Measurements from ENCODE around the gene OVOL1.

The OVOL1 gene

DNA sequence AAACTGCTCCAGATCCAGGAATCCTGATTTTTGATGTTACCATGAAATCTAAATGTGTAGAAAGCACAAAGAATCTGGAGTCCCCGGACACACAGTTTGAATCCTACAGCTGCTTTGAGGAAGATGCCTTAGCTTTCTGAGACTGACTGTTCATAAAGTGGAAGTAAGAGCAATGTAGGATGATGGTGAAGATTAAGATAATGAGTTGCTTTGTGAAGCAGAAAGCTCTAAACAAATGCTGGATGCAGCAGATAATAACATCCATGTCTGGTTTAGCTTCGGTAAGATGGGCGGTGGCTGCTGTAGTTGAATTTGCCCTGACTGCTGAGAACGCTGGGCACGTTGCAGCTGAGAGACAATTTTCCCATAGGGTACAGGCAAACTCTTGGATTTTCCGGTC, 20.1 kb downstream of the OVOL1 start:
- H3K36me3 ChIP-seq (ENCODE audit: control insufficient read depth, insufficient read depth, low read length): no peaks in the 10 kb centered on the region
- H3K27me3 ChIP-seq (ENCODE audit: control insufficient read depth, insufficient read depth, low read length): peaks cover 5% of the 10 kb centered on the region; the same call in 1 of the 2 replicates
- H3K9me3 ChIP-seq (ENCODE audit: control insufficient read depth, insufficient read depth, low read depth, low read length): no peaks in the 10 kb centered on the region
- no peak overlapping the region for H3K27ac ChIP-seq (ENCODE audit: low read depth, low read length)
- H3K4me3 ChIP-seq (ENCODE audit: low read depth, low read length): no peak overlapping the region
- no peak overlapping the region for H3K9ac ChIP-seq (ENCODE audit: low read length)
- H3K4me1 ChIP-seq (ENCODE audit: control insufficient read depth, insufficient read depth, low read length): no peaks in the 10 kb centered on the region

DNA sequence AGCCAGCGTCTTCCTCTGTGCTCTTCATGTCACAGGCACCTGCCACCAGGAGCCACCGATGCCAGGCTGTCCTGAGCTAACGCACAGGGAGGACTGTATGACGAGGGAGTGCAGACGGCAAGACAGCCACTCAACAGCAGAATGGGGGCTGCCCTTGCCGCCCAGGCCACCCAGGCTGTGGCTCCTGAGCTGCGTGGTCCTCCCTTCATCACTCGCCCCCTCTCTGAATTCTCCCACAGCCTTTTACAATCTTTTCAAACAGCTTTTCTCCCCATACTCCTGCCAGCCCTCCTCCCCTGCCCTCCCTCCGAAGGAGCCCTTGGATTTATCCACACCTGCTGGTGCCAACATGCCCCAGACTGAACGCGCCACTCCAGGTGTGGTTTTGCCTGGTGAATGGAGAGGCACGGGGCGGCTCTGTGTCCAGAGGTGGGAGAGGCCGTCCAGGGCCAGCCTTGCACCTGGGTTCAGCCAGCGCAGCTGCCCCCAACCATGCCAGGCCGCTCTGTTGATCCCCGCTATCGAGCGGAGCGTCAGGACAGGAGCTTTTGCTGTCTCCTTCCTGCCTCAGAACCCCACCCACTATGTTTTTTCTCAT, 22.0 kb downstream of the OVOL1 start:
- Histone ChIP-seq H3K27ac (ENCODE audit: low read depth, low read length) (no peak overlapping the region), H3K36me3 (ENCODE audit: control insufficient read depth, insufficient read depth, low read length) (no peaks in the 10 kb centered on the region), H3K9ac (ENCODE audit: low read length) (no peak overlapping the region), H3K4me3 (ENCODE audit: low read depth, low read length) (no peak overlapping the region), H3K4me1 (ENCODE audit: control insufficient read depth, insufficient read depth, low read length) (no peaks in the 10 kb centered on the region), H3K27me3 (ENCODE audit: control insufficient read depth, insufficient read depth, low read length) (peaks cover 5% of the 10 kb centered on the region; the same call in 1 of the 2 replicates), H3K9me3 (ENCODE audit: control insufficient read depth, insufficient read depth, low read depth, low read length) (no peaks in the 10 kb centered on the region)

DNA sequence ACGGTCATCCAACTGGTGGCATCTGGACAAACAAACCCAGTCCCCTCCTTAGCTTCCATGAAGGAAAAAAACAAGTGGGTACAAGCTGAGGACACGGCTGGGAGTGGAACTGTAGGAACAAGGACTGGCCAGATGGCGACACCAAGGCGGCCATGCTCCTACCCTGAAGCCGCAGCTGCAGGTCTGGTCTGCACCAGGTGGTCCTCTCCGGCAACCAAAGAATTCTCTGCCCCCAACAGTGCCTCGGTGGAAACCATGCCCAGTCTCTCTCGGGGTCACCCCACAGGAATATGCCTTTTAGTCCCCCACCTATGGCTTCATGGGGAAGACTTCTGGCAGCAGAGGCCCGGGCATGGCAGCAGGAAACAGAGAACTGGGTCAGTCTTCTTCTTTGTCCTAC, 22.6 kb downstream of the OVOL1 start:
- H3K9me3 ChIP-seq (ENCODE audit: control insufficient read depth, insufficient read depth, low read depth, low read length): no peaks in the 10 kb centered on the region
- no peak overlapping the region for H3K27ac ChIP-seq (ENCODE audit: low read depth, low read length)
- H3K4me1 ChIP-seq (ENCODE audit: control insufficient read depth, insufficient read depth, low read length): no peaks in the 10 kb centered on the region
- no peak overlapping the region for H3K4me3 ChIP-seq (ENCODE audit: low read depth, low read length)
- no peaks in the 10 kb centered on the region for H3K36me3 ChIP-seq (ENCODE audit: control insufficient read depth, insufficient read depth, low read length)
- peaks cover 5% of the 10 kb centered on the region; the same call in 1 of the 2 replicates for H3K27me3 ChIP-seq (ENCODE audit: control insufficient read depth, insufficient read depth, low read length)
- H3K9ac ChIP-seq (ENCODE audit: low read length): no peak overlapping the region

DNA sequence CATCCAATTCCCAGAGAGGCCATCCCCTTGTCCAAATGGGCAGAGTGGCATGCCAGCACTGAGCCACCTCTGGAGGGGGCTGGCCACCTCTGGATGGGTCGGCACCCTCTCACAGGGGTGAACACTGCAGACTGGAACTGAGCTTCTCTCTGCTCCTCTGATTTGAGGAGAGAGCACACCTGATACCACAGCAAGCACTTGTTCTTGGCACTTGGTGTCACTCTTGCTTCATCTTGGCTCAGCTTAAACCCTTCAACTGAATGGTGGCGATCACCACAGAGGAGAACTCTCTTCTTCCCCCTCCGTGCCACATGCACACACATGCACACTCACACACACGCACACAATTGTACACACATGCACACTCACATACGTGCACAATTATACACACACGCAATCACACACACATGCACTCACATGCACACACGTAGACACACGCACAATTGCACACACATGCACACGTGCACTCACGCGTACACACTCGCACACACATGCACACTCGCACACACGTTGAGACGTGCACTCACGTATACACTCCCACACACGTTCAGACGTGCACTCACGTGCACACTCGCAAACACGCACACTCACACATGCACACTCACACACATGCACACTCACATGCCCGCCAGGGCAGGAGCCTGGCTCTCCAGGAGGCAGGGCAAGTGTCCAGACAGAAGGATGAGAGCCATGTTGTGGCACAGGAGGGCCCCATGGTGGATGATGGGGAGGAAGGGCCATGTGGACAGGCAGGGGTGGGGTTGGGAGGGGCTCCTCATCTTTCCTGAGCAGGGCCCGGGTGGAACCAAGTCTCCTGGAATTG, 23.4 kb downstream of the OVOL1 start:
- H3K27me3 ChIP-seq (ENCODE audit: control insufficient read depth, insufficient read depth, low read length): peaks cover 5% of the 10 kb centered on the region; the same call in 1 of the 2 replicates
- H3K4me3 ChIP-seq (ENCODE audit: low read depth, low read length): no peak overlapping the region
- H3K27ac ChIP-seq (ENCODE audit: low read depth, low read length): no peak overlapping the region
- no peak overlapping the region for H3K9ac ChIP-seq (ENCODE audit: low read length)
- H3K36me3 ChIP-seq (ENCODE audit: control insufficient read depth, insufficient read depth, low read length): no peaks in the 10 kb centered on the region
- no peaks in the 10 kb centered on the region for H3K4me1 ChIP-seq (ENCODE audit: control insufficient read depth, insufficient read depth, low read length)
- H3K9me3 ChIP-seq (ENCODE audit: control insufficient read depth, insufficient read depth, low read depth, low read length): no peaks in the 10 kb centered on the region

DNA sequence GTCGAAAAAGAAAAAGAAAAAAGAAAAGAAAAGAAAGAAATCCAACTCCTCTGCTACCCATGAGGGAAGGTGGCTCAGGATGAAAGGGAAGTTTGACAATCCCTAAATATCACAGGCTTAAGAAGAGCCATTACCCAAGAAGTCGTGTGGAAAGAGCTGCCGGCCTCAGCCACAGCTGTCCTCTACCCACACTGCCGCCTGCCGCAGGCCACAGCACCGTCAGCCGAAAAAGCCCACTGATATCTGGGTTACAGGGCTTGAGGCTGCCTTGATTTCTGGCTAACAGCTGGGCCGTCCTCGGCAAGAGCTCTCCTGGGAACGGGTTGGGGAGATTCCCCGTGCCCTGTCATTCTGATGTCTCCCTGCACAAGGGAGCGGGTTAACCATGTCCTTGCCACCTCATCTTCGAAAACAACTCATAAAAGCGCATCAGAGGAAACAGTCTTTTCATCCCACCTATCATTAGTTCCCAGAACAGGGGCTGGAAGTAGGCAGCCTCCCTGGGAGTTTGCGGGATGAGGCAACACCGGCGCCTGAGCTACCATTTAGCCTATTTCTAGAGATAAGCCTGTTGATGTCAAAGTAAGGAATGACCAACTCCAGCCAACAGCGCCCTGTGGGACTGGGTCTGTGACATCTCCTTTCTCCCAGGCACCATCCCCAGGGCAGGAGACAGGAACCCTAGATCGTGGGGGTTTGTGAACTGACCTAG, 25.1 kb downstream of the OVOL1 start:
- Histone ChIP-seq H3K4me3 (ENCODE audit: low read depth, low read length) (no peak overlapping the region), H3K27ac (ENCODE audit: low read depth, low read length) (no peak overlapping the region), H3K9me3 (ENCODE audit: control insufficient read depth, insufficient read depth, low read depth, low read length) (no peaks in the 10 kb centered on the region), H3K4me1 (ENCODE audit: control insufficient read depth, insufficient read depth, low read length) (no peaks in the 10 kb centered on the region), H3K36me3 (ENCODE audit: control insufficient read depth, insufficient read depth, low read length) (no peaks in the 10 kb centered on the region), H3K9ac (ENCODE audit: low read length) (no peak overlapping the region), H3K27me3 (ENCODE audit: control insufficient read depth, insufficient read depth, low read length) (peaks cover 5% of the 10 kb centered on the region; the same call in 1 of the 2 replicates)

DNA sequence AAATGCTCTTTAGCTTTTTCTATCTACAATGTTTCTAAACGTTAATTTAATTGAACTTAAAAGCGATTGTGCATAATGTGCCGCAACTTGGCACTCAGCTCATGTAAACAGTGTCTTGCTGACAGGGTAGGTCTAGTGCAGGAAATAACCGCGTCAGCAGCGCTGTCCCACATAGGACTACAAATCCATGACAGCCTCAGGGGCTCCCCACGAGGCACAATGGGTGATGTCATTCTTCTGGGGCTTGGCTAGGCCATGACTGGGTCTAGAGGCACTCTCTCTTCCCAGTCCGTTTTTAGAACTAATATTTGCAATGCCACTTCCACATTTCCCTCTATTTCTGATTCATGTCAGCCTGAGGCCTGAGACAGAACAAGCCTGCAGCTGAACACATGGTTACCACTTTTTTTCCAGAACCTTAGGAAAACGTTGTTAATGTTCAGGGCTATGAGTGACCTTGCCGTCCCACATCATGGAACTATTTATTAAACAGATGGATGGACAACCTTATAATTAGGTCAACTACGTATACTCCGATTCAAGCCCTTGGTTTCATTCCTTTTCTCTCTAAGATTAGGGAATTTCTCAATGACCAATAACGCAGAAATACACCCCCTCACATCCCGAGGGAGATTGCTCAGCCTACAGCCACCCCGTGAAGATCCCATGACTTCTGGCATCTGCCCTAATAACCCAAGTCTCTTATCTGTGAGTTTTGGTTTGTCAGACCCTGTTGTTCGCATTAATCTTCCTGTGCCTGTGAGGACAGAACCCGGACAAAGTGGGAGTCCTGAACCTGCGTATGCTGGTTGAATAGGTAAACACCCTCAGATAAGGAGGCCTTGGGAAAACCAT, 27.5 kb downstream of the OVOL1 start:
- no peak overlapping the region for H3K4me3 ChIP-seq (ENCODE audit: low read depth, low read length)
- H3K27ac ChIP-seq (ENCODE audit: low read depth, low read length): no peak overlapping the region
- H3K27me3 ChIP-seq (ENCODE audit: control insufficient read depth, insufficient read depth, low read length): peaks cover 7% of the 10 kb centered on the region
- H3K36me3 ChIP-seq (ENCODE audit: control insufficient read depth, insufficient read depth, low read length): no peaks in the 10 kb centered on the region
- H3K9ac ChIP-seq (ENCODE audit: low read length): no peak overlapping the region
- no peaks in the 10 kb centered on the region for H3K4me1 ChIP-seq (ENCODE audit: control insufficient read depth, insufficient read depth, low read length)
- no peaks in the 10 kb centered on the region for H3K9me3 ChIP-seq (ENCODE audit: control insufficient read depth, insufficient read depth, low read depth, low read length)

DNA sequence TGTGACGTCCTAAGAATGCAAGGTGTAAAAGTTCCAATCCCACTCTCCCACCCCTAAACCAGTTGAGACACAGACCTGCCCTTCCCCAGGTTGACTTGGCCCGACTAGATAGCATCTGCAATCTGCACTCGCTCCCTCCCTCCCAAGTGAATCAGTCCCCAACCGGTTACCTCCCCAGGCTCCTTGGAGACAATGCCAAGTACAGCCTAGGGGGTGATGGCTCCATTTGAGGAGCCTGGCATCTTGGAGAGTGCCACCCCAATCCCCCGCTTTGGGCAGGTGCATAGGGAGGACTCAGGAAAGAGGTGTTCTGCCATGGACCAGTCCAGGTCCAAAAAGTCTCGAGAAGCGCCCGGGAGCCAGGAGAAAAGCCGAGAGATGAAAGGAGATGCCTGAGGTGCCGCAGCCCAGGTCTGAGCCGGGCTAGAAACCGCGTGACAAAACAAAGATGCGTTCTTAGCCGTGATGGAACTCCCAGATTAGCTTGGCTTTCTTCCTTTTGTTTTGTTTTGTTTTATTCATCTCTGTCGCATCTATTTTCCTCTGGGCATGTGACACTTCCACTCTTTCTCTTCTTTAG, 28.2 kb downstream of the OVOL1 start:
- Histone ChIP-seq H3K9me3 (ENCODE audit: control insufficient read depth, insufficient read depth, low read depth, low read length) (no peaks in the 10 kb centered on the region), H3K4me3 (ENCODE audit: low read depth, low read length) (no peak overlapping the region), H3K27me3 (ENCODE audit: control insufficient read depth, insufficient read depth, low read length) (peaks cover 7% of the 10 kb centered on the region), H3K36me3 (ENCODE audit: control insufficient read depth, insufficient read depth, low read length) (no peaks in the 10 kb centered on the region), H3K27ac (ENCODE audit: low read depth, low read length) (no peak overlapping the region), H3K4me1 (ENCODE audit: control insufficient read depth, insufficient read depth, low read length) (no peaks in the 10 kb centered on the region), H3K9ac (ENCODE audit: low read length) (no peak overlapping the region)

DNA sequence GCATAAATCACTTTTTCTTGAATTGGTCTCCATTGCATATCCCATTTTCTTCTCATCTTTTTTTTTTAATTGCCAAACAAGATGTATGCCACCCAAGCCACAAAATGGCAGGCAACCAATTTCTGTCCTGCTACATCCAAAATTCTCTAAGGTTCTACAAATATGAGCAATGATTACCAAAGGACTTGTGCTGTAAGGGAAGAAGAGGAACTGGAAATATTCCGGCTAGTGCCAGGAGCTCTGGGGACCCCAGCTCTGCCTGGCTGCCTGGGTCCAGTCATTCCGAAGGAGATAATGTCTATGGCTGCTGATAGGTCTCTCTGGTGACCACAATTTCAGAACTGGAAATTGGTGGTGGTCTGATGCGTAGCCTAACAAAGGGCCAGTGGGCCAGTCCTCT, 29.8 kb downstream of the OVOL1 start:
- H3K9me3 ChIP-seq (ENCODE audit: control insufficient read depth, insufficient read depth, low read depth, low read length): no peaks in the 10 kb centered on the region
- no peak overlapping the region for H3K4me3 ChIP-seq (ENCODE audit: low read depth, low read length)
- peaks cover 7% of the 10 kb centered on the region for H3K27me3 ChIP-seq (ENCODE audit: control insufficient read depth, insufficient read depth, low read length)
- no peaks in the 10 kb centered on the region for H3K4me1 ChIP-seq (ENCODE audit: control insufficient read depth, insufficient read depth, low read length)
- H3K36me3 ChIP-seq (ENCODE audit: control insufficient read depth, insufficient read depth, low read length): no peaks in the 10 kb centered on the region
- no peak overlapping the region for H3K27ac ChIP-seq (ENCODE audit: low read depth, low read length)
- H3K9ac ChIP-seq (ENCODE audit: low read length): no peak overlapping the region

DNA sequence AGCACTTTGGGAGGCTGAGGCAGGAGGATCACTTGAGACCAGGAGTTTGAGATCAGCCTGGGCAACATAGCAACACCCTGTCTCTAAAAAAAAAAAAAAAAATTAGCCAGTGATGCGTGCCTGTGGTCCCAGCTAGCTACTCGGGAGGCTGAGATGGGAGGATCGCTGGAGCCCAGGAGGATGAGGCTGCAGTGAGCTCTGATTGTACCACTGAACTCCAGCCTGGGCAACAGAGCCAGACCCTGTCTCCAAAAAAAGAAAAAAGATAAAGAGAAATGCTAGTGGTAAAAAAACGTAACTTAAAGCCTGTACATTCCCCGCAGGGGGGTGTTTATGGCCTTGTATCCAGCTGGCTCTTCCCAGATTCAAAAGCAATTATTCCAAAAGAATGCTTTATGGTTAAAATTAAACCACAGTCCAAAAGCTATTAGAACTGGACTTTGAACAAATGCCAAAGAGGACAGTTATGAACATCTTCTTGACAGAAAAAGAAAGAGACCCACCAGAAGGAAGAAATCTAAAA, 30.5 kb downstream of the OVOL1 start:
- H3K9me3 ChIP-seq (ENCODE audit: control insufficient read depth, insufficient read depth, low read depth, low read length): no peaks in the 10 kb centered on the region
- no peaks in the 10 kb centered on the region for H3K36me3 ChIP-seq (ENCODE audit: control insufficient read depth, insufficient read depth, low read length)
- H3K27ac ChIP-seq (ENCODE audit: low read depth, low read length): no peak overlapping the region
- H3K9ac ChIP-seq (ENCODE audit: low read length): peak overlapping the region; percentile 66
- peak overlapping the region; percentile 84 for H3K4me3 ChIP-seq (ENCODE audit: low read depth, low read length)
- peaks cover 7% of the 10 kb centered on the region for H3K27me3 ChIP-seq (ENCODE audit: control insufficient read depth, insufficient read depth, low read length)
- H3K4me1 ChIP-seq (ENCODE audit: control insufficient read depth, insufficient read depth, low read length): no peaks in the 10 kb centered on the region

Data from HUES6 (cell line).